GM13977 (cell line): ENCODE measurements around the gene ESYT1.

Experiments used
- DNase-seq: peaks from one replicate; pipeline ENCODE4 v3.0.0; 2012; ENCODE audit warnings: low spot score
- CTCF ChIP-seq: IDR thresholded peaks from 2 replicates; pipeline ENCODE4 v1.5.1; 2012; ENCODE audit warnings: mild to moderate bottlenecking, control low read depth; ENCODE audit not compliant: insufficient read depth; ENCODE audit errors: extremely low read depth, missing control alignments
- in situ Hi-C: fragments of 300-500 bp; cut with MboI; formaldehyde crosslinking; loops from one replicate; pipeline ENCODE4 v1.12.0; 2022; ENCODE audit warnings: low sequenced_read_pairs, low pct_unique_long_range_greater_than_20kb, mixed read lengths, inconsistent platforms; ENCODE audit not compliant: unreplicated experiment

Gene ESYT1

GRCh38 chr12:56178347-56178746 is 50.3 kb downstream of the ESYT1 start:
- in situ Hi-C loops, result no loop called here
- TF ChIP-seq CTCF, result no peak
- no peak for DNase-seq

GRCh38 chr12:56186957-56187356 is 58.9 kb downstream of the ESYT1 start:
- TF ChIP-seq CTCF, result no peak
- in situ Hi-C loops, result no loop called here
- DNase-seq, result no peak

GRCh38 chr12:56188131-56188777 is 60.2 kb downstream of the ESYT1 start:
- TF ChIP-seq CTCF, result no peak
- in situ Hi-C loops, result no loop called here
- DNase-seq, result no peak

GRCh38 chr12:56188778-56189098 is 60.7 kb downstream of the ESYT1 start:
- in situ Hi-C loops, result no loop called here
- no peak for TF ChIP-seq CTCF
- DNase-seq, result peak; percentile 36

- in situ Hi-C loops, result no loop called here
- peak; percentile 94 for DNase-seq
- TF ChIP-seq CTCF, result peak; percentile 95
Observed at GRCh38 chr12:56189099-56189917, 61.2 kb downstream of the ESYT1 start, which contains the start of gene SMARCC2. TSS of gene SMARCC2 (minus strand) at chr12:56189483. CDS start at chr12:56189461, 22 bp downstream.

GRCh38 chr12:56189918-56190694 is 62.0 kb downstream of the ESYT1 start:
- peak; percentile 78 for DNase-seq
- in situ Hi-C loops, result no loop called here
- no peak for TF ChIP-seq CTCF
